RWPE2 (cell line): ENCODE data around the gene GPC2.

Source experiments
- ATAC-seq: fragments of 200-7000 bp; cut with Tn5 transposase; 3 replicates; pipeline ENCODE4 v1.9.1; 2021; ENCODE audit warnings: low read depth
- DNase-seq: peaks from one replicate; pipeline ENCODE4 v3.0.0-alpha.2; 2020; ENCODE audit warnings: low spot score
- H3K27ac ChIP-seq: fragments of 450-650 bp; 2 replicates; pipeline ENCODE4 v1.5.1; 2017; ENCODE audit warnings: mild to moderate bottlenecking; ENCODE audit not compliant: poor library complexity, severe bottlenecking
- H3K27me3 ChIP-seq: fragments of 250-450 bp; sonication (Bioruptor Pico); 2 replicates; pipeline ENCODE4 v1.5.1; 2021; ENCODE audit warnings: mild to moderate bottlenecking, moderate library complexity; ENCODE audit not compliant: insufficient read depth, poor library complexity, severe bottlenecking
- H3K36me3 ChIP-seq: fragments of 250-450 bp; sonication (Bioruptor Pico); 2 replicates; pipeline ENCODE4 v1.5.1; 2020; ENCODE audit warnings: low read depth, mild to moderate bottlenecking, moderate library complexity
- H3K4me1 ChIP-seq: fragments of 250-450 bp; sonication (Bioruptor Pico); 2 replicates; pipeline ENCODE4 v1.5.1; 2021; ENCODE audit warnings: mild to moderate bottlenecking, moderate library complexity; ENCODE audit not compliant: insufficient read depth, poor library complexity, severe bottlenecking
- H3K4me3 ChIP-seq: fragments of 250-450 bp; sonication (Bioruptor Pico); 2 replicates; pipeline ENCODE4 v1.5.1; 2021; ENCODE audit warnings: mild to moderate bottlenecking, moderate library complexity; ENCODE audit not compliant: severe bottlenecking
- H3K9me3 ChIP-seq: fragments of 250-450 bp; sonication (Bioruptor Pico); 2 replicates; pipeline ENCODE4 v1.5.1; 2021; ENCODE audit warnings: mild to moderate bottlenecking, moderate library complexity; ENCODE audit not compliant: severe bottlenecking
- TF ChIP-seq, protein P1 (sequence below): fragments of 450-650 bp; IDR thresholded peaks from one replicate; pipeline ENCODE4 v1.5.1; 2017; ENCODE audit warnings: mild to moderate bottlenecking, moderate library complexity; ENCODE audit not compliant: poor library complexity, severe bottlenecking

GPC2 gene

DNA sequence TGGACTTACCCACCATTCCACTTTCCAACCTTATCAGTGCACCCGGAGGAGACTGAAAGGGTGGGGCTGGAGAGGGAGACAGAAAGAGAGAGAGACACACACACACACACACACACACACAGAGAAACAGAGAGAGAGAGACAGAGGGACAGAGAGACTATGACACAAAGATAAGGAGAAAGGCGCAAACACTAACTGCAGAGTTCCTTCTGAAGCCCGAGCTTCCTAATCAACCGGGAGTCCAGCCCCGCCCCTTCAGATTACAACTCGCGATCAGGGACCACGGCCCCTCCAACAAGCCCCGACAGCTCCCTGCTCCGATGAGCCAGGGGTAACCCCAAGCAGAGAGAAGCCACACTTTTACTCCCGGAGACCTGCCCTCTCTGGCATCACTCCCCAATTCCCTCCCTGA lies 9.3 kb downstream of the GPC2 start:
- H3K4me3 ChIP-seq, result peak overlapping the region; percentile 13
- DNase-seq (no peak), ATAC-seq (0 out of 3 replicates have a peak, but pooled peaks have one; percentile 4)
- H3K27me3 ChIP-seq, result no peaks in the 10 kb centered on the region
- TF ChIP-seq, protein P1, sequence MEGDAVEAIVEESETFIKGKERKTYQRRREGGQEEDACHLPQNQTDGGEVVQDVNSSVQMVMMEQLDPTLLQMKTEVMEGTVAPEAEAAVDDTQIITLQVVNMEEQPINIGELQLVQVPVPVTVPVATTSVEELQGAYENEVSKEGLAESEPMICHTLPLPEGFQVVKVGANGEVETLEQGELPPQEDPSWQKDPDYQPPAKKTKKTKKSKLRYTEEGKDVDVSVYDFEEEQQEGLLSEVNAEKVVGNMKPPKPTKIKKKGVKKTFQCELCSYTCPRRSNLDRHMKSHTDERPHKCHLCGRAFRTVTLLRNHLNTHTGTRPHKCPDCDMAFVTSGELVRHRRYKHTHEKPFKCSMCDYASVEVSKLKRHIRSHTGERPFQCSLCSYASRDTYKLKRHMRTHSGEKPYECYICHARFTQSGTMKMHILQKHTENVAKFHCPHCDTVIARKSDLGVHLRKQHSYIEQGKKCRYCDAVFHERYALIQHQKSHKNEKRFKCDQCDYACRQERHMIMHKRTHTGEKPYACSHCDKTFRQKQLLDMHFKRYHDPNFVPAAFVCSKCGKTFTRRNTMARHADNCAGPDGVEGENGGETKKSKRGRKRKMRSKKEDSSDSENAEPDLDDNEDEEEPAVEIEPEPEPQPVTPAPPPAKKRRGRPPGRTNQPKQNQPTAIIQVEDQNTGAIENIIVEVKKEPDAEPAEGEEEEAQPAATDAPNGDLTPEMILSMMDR, result no peak
- H3K36me3 ChIP-seq, result no peaks in the 10 kb centered on the region
- H3K9me3 ChIP-seq, result no peaks in the 10 kb centered on the region
- H3K27ac ChIP-seq, result no peak overlapping the region
- peaks cover 7% of the 10 kb centered on the region for H3K4me1 ChIP-seq

DNA sequence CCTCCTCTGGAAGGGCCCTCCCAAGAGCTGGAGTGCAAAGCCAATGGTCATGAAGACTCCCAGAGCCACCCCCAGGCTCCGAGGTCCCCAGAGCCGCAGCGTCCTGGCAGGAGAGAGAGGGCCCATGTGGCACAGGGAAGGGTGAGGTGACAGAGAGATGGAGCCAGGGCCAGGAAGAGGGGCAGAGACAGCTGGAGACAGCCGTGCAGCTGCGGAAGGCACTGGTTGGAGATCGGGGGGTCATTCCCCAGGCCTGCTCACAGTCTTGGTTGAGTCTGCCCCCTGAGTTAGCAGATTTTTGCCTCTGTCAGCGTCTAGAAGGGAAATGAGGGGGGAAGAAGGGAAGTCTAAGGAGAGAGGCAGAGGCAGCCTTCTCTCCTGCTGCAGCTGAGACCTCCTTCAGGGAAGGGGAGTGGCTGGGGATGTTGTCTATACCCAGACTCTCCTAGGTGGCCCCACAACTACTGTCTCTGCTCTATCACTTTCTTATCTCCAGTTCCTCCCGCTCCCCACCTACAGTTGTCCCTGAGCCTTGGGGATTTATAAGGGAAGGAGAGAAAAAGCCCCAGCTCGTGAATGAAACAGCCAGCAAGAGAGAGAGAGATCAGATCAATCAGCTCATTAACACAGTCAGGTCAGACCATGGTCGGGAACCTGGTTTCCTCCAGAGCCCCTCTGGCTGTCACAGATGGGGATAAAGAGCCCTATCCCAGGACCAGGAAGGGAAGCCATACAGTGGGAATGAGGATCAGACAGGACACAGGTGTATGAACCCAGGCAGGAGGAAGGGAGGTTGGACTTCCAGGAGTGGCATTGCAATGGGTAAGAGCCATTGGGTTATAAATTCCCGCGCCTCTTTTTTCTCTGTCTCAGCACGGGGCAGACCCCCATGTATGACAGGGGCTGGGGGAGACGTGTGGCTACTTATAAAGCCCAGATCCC lies 9.9 kb downstream of the GPC2 start:
- H3K36me3 ChIP-seq, result no peaks in the 10 kb centered on the region
- H3K9me3 ChIP-seq, result no peaks in the 10 kb centered on the region
- H3K27me3 ChIP-seq, result no peaks in the 10 kb centered on the region
- no peak for DNase-seq
- ATAC-seq, result no peak
- H3K27ac ChIP-seq, result no peak overlapping the region
- H3K4me3 ChIP-seq, result no peak overlapping the region
- H3K4me1 ChIP-seq, result peaks cover 10% of the 10 kb centered on the region
- TF ChIP-seq, protein P1, result no peak

DNA sequence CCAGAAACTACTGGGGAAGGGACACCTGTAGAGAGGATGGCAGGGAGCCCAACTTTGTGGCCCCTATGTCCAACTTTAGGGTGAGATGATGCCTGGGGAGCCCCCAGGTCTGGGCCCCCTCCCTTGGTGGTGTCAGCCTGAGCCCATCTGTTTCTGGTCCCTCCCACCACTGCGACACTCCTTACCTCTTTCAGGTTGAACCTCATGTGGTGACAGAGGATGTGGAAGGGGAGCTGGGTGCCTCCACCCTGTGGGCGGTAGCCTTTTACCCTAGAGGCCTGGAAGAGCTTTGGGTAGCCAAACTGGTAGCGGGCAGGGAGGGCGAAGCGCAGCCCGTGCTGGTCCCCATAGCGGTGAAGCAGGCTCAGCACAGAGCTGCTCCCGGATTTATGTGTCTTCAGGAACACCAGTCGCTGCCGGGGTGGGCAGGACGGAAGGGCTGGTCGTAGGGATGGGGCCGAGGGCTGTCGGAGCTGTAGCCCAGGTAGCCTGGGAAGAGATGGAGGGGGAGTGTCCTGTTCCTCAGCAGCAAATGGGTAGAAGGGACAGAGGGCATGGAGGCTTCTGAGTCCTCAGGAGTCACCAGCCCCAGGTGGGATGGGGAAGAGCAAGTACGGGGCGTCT lies 10.8 kb downstream of the GPC2 start:
- Histone ChIP-seq H3K27ac (no peak overlapping the region), H3K36me3 (no peaks in the 10 kb centered on the region), H3K4me3 (no peak overlapping the region), H3K4me1 (peaks cover 10% of the 10 kb centered on the region), H3K9me3 (no peaks in the 10 kb centered on the region), H3K27me3 (no peaks in the 10 kb centered on the region)
- no peak for DNase-seq
- no peak for ATAC-seq
- TF ChIP-seq, protein P1, result no peak

DNA sequence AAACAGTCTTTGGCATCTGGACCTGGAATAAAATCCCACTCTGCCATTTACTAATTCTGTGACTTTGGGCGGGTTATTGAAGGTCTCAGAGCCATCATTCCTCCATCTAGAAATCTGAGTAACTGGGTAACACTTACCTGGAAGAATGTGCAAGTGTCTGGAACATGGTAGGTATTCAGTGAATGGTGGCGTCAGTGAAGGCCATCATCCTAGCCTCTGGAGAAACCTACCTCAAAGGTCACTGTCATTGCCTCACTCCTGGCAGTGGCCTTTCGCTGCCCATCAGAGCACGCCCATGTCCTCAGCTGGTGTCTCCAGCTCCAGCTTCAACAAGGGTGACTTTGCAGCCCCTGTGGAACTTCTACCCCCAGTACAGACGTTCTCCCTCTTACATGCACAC lies 13.3 kb downstream of the GPC2 start:
- H3K27me3 ChIP-seq, result no peaks in the 10 kb centered on the region
- no peak overlapping the region for H3K4me3 ChIP-seq
- DNase-seq, result no peak
- TF ChIP-seq, protein P1, result no peak
- no peak for ATAC-seq
- H3K9me3 ChIP-seq, result no peaks in the 10 kb centered on the region
- peak overlapping the region; percentile 52 for H3K27ac ChIP-seq
- no peaks in the 10 kb centered on the region for H3K36me3 ChIP-seq
- H3K4me1 ChIP-seq, result peaks cover 10% of the 10 kb centered on the region
